Head of caudate nucleus (tissue), 42 donors: Measurements from ENCODE around the gene ORAI2.

ENCODE experiments used
- DNase-seq, 42 donors: peaks; one replicate each; pipeline versions ENCODE4 v3.0.0 to v3.0.0-alpha.2; 2020 to 2021; ENCODE audit warnings: mixed read lengths in 7 of 42
- intact Hi-C: fragments of 100-400 bp; cut with DNase I; formaldehyde crosslinking; loops from one replicate; pipeline ENCODE4 v1.15.0; 2022

ORAI2 gene

DNA sequence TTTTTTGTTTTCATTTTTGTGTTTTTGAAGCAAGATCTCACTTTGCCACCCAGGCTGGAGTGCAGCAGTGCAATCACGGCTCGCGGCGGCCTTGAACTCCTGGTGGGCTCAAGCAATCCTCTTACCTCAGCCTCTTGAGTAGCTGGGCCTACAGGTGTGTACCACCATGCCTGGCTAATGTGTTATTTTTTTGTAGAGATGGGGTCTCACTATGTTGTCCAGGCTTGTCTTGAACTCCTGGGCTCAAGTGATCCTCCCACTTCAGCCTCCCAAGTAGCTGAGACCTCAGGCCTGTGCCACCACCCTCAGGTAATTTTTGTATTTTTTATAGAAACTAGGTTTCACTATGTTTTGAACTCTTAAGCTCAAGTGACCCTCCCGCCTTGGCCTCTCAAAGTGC is 22.5 kb upstream of the ORAI2 start:
- no peak for DNase-seq
- intact Hi-C loops = no loop called here

DNA sequence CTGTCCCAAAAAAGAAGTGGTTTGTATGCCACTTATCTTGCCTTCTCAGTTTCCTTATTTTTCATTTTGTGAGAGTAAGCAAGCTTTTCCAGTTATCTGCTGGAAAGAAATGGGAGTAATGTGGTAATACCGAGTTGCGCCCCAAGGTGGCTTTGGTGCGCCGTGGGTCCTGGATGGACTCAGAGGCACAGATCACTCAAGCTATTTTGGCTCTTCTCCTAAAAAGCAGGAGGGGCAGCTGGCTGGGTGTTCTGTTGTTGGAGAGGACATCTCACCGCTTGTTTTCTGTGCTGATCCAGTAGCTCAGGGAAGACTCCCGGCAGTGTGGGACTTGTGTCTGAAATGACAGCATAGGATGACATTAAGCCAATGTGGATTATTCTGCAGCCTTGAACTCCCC is 20.8 kb upstream of the ORAI2 start:
- peak in 36 of 42 donors; percentile 41 to 79 (median 62) for DNase-seq

DNA sequence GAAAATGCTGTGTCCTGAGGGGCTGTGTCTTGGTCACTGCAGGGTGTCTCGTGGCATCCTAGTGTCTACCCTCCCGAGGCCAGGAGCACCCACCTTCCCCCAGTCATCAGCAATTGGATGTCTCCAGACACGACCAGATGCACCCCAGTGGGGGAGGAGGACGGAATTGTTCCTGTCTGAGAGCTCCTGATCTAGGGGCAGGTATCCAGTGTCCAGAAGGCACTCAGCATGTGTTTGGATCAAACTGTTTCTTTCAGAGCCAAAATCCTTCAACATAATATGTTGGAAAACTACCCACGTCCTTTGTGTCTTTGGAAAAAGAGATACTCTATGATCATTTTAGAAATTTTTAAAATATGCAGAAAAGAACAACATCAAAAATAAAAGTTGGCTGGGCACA is 20.3 kb upstream of the ORAI2 start:
- DNase-seq = no peak

More for the DNA sequence above, 20.8 kb upstream of the ORAI2 start:
- intact Hi-C loops = no loop called here

DNA sequence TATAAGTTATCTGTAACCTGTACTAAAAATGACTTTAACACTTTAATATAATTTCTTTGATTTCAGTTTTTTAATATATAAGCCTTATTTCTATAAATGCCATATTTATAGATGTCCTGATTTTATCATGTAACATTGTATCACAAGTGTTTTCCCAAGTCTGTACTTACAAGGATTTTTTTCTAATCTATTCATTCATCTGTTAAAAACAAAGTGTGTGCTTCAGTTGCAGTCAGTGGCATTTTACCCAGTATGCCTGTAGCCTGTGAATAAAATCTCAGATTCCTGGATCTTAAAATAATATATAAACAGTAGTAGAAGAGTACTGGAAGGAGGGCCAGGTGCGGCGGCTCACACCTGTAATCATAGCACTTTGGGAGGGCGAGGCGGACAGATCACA is 19.8 kb upstream of the ORAI2 start:
- no peak for DNase-seq
- intact Hi-C loops = no loop called here

More for the DNA sequence above, 20.3 kb upstream of the ORAI2 start:
- intact Hi-C loops = no loop called here

DNA sequence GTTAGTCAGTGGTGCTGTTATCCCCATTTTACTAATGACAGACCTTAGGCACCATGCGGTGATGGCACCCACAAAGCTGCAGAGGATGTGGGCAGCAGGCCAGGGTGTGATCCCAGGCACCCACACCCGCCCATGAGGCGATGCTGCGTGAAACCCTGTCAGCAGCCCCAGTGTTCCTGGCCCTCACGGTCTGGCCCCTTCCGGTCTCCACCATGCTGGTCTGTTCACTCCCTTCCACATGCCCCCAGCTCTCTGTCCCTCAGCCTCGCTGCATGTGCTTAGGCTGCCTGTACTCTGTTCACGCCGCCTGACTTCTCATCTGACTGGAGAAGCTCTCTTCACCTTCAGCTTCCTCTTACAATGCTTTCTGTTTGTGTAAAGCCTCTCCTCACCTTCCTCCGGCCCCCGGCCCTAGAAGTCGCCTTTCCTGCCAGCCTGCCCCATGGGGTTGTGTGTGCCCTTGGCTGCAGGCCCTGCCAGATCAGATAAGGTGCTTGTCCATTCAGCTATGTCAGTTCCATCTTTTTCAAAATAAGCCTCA is 17.6 kb upstream of the ORAI2 start:
- intact Hi-C loops = no loop called here
- peak in 1 of 42 donors; percentile 47 for DNase-seq

DNA sequence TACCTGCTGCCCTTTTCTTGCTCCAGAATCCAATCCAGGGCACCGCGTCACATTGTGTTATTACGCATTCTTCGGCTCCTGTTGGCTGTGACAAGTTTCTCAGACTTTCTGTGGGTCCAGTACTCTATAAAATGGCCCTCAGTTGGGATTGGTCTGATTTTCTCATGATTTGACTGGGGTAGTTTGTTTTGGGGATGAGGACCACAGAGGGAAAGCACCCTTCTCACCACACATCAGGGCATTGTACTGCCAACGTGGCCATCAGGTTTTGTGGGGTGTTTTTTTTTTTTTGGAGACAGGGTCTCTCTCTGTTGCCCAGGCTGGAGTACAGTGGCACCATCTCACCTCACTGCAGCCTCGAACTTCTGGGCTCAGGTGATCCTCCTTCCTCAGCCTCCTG is 17.0 kb upstream of the ORAI2 start:
- intact Hi-C loops = no loop called here
- DNase-seq = no peak

DNA sequence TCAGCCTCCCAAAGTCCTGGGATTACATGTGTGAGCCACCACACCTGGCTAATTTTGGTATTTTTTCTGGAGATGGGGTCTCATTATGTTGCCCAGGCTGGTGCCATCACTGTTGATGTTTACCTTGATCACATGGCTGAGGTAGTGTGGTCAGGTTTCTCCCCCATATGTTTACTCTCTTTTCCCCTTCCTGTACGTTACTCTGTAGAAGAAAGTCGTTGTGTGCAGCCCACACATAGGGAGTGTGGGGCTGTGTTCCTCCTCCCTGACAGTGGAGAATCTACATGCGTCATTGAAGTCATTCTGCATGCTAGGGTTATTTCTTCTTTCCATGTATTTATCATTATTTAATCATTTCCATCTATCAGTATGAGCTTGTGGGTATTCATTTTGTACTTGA is 16.3 kb upstream of the ORAI2 start:
- DNase-seq = peak in 2 of 42 donors; percentile 56 to 65
- intact Hi-C loops = no loop called here

DNA sequence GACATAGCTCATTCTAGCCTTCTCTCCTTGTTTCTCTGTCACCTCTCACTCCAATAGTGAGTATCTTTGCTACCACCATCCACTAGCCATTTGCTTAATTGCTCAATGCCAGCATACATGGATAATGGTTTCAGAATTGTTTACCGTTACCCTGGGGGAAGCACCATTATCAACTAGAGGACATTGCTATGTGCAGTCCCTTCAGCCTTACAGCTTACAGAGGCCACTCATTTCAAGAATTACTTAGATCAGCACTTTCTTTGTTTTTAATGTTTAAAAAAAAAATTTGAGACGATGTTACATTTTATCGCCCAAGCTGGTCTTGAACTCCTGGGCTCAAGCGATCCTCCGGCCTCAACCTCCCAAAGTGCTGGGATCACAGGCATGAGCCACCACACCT is 14.8 kb upstream of the ORAI2 start:
- intact Hi-C loops = no loop called here
- DNase-seq = no peak

DNA sequence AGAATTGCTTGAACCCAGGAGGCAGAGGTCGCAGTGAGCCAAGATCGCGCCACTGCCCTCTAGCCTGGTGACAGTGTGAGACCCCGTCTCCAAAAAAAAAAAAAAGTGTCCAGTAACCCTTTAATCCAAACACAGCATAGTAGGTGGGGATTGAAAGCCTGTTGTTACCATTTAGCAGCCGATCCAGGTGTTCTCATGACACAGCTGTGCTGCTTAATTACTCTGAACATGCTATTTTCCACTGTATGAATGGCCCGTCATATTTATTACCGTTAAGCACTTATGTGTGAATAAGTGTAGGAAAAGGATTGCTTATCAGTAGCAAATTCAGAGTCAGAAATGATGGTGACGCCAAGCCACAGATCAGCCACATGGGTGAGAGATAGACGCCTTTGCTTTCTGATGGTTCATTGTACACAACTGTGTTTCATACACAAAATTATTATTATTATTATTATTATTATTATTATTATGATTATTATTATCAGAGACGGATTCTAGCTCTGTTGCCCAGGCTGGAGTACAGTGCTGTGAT is 11.6 kb upstream of the ORAI2 start:
- no peak for DNase-seq
- intact Hi-C loops = no loop called here

DNA sequence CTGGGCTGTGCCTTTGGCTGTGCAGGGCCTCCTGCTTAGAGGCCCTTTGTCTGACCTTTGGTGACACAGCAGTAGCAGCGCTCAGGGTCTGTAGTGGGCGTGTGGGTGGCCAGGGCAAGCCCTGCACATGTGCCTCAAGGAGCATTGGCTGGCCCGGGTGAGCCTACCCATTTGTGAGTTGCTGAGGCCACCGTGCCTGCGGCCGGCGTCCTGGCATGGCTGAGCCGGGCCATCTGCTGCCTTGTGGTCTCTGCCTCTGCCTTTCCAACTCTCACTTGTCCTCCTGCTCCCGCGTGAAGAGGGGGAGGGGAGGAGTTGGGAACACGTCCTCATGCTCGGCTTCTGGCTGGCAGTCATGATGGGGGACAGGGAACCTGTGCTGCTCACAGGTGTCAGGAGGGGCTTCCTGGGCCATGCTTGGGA is 9.2 kb upstream of the ORAI2 start:
- DNase-seq = no peak

DNA sequence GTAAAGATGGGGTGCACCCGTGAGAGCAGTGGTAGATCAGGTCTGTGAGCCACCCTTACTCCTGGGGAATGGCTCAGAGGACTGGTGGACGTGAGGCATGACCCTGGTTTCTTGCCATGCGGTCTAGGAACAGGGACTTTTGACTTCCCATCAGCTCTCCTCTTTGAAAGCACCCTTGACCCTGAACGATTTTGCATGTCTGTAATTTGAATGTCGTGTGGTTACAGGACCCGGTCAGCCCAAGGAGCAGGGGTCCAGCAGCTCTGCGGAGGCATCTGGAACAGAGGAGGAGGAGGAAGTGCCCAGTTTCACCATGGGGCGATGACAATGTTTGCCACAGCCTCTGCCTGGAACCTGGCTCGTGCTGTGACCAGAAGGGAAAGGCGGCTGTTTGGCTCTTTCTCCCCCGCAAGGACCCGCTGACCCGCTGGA is 8.6 kb upstream of the ORAI2 start:
- DNase-seq = peak in 5 of 42 donors; percentile 22 to 49 (median 38)
- intact Hi-C loops = no loop called here

More for the DNA sequence above, 9.2 kb upstream of the ORAI2 start:
- intact Hi-C loops = no loop called here

DNA sequence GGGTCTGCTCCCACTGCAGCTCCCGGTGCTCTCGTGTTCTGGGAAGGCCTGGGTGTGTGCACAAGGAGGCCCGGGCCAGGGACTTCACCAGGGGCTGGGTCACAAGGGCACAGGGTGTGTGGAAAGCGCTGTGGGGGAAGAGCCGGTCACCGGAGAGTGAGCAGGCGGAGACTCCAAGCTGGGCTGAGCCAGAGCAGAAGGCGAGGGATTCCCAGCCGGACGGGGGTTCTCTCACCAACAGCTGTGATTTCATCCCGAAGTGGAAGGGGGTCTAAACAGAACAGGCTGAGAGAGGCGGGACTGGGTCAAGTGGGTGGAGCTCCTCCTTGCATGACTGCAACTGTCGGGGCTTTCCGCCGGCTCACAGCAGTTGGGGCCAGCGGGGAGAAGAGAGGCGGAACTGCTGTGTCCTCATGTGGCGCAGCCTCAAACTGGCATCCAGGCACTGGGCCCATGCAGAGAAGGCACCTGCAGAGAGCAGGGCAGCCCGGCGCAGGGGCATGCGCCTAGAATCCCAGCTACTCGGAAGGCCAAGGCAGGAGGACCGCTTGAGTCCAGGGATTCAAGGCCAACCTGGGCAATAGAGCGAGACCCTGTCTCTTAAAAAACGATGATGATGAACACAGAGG is 7.6 kb upstream of the ORAI2 start:
- DNase-seq = peak in 28 of 42 donors; percentile 7 to 65 (median 46)
- intact Hi-C loops = no loop called here

DNA sequence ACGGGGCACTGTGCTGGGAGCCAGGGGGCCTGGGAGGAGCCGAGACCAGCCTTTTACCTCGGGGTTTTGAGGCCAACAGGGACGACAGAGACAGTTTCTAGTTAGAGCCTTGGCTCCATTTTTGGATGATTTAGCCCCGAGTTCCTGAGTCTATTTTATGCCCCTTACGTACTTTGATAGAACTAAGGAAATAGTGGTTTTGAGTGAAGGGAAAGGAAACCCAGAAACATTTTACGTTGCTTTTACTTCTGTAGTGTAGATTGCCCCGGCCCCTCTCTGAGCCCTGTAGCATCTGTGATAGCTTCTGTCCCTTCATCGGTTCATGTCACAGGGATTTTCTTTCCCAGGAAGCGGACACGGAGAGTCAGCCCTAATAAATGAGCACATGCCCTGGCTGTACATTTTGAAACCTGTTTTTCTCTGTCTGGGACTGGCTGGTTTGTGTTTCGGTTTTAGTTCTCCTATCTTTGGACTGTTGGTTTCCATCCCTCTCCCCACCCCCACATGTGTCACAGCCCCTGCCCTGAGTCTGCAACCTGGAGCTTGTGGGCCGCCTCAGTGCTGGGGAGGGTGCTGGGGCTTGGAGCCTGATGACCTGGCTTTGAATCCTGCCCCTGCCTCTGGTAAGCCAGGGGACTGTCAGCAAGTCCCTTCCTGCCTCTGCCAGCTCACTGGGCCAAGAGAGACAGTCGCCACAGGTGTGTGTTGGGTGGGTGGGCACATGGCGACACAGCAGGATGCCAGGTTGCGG is 6.9 kb upstream of the ORAI2 start:
- intact Hi-C loops = no loop called here
- DNase-seq = peak in 3 of 42 donors; percentile 24 to 47 (median 35)

DNA sequence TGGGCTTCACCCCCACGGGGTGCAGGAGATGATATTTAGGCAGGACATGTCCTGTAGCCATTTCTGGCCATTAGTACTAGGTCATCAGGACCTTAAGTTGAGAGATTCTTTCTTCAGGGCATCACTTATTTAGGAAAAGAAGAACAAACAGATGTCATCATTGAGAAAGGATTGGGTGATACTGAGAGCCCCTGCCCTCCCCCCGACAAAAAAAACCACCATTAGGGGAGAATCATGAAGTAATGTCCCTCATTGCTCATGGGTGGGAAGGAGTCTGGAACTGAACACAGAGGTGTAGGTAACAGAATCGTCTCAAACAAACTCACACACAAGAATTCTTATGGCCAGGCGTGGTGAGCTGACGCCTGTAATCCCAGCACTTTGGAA is 6.4 kb upstream of the ORAI2 start:
- intact Hi-C loops = no loop called here
- DNase-seq = no peak

DNA sequence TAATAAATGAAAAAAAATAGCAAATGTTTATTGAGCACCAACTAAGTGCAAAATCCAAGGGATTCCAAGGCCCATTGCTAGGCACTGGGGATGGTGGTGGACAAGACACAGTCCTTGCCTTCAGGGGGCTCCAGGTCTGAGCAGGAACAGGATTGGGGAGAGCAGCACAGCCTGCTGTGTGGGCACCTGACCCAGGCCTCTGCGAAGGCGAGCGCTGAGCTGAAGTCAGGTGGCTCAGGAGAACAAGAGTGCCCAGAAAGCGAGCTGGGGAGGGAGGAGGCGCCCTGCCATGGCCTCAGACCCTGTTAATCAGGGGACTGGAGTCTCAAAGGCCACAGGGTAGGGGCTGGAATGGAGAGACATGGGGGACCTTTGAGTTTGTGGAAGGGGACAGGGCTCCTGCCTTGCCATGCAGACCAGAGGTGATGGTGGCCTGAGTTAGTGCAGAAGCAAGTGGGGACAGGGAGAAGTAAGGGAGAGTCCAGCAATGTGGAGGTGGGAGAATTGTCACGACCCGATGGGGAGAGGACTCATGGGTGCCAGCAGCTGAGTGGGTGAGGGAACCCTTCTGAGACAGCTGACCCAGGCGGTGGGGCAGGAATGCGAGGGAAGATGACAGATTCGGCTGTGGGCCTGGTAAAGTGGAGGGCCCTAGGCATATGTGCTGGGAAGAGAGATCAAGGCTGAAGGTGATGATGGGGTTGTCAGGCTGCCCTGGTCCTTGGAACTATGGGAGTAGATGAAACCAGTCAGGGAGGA is 4.1 kb upstream of the ORAI2 start:
- intact Hi-C loops = no loop called here
- DNase-seq = no peak

DNA sequence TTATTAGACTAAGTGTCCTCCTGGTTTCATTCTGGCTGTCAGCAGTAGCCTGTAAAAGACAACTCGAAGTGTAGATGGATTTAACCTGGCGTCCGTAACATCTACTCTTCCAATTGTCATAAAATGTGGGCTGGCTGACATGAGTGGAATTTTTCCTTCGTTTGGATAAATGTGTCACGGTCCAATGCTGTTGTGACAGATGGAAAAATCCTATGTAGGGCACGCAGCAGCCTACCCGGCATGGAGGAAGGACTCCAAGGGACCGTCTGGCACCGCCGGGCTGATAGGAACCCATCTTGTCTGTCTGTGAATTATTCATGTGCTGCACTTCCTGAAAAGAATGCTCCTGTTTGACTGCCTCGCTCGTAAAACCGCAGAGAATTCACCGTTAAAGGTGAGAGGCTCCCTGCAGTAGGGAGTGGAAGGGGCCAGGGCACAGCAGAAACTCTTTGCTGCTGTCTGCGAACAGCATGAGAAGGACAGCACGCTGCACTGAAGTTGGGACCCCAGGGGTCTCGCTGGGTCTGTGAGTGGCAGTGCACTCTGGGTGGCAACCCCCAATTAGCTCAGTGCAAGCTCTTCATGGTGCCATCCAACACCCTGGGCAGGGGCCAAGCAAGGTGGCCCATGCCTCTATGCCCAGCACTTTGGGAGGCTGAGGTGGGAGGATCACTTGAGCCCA is 1.6 kb upstream of the ORAI2 start:
- intact Hi-C loops = loop anchor here (2.0 kb wide), 1 partner anchor 35 kb away; the partner anchor contains the start of gene PRKRIP1
- DNase-seq = peak in 19 of 42 donors; percentile 16 to 74 (median 49)

DNA sequence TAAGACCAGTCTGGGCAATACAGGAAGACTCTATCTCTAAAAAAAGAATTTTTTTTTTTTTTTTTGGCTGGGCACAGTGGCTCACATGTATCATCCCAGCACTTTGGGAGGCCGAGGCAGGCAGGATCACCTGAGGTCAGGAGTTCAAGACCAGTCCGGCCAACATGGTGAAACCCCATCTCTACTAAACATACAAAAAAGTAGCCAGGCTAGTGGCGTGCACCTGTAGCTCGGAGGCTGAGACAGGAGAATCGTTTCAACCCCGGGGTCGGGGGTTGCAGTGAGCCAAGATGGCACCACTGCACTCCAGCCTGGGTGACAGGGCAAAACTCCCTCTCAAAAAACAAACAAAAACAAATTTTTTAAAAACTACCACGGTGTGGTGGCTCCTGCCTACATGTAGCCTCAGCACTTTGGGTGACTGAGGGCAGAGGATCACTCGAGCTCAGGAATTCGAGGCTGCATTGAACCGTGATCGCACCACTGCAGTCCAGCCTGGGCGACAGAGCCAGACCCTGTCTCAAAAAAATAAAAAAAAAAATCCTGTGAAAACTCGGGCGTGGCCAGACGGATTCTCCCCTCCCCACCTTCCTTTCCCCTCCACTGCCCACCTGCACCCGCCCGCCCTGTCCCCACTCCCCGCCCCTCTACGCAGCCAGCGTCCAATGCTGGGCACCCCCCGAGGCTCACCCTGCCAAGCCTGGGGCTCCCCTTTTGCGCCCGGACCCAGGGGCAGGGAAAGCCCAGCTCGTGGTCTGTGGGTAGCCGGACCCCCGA is 745 bp upstream of the ORAI2 start:
- intact Hi-C loops = loop anchor here (2.0 kb wide), 1 partner anchor 36 kb away; the partner anchor contains the start of gene PRKRIP1
- no peak for DNase-seq

DNA sequence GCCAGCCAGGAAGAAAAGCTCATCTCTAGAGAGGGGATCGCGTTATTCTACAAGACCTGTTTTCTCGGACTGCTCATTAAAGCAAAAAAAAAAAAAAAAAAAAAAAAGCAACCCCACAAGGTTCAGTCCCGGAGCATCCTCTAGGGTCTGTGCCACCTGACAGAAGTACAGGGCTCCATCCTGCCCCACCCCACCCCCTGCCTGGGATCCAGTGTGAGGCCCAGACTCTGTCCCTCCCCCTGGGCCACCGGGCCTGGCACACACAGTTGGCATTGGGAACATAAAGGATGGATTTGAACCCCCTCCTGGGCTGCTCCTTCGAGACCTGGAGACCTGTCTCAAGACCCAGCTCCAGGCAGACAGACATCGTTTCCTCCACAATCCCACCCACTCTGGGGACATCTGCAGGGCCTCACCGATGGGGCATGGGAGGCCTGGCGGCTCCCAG is 688 bp downstream of the ORAI2 start:
- intact Hi-C loops = no loop called here
- DNase-seq = peak in 2 of 42 donors; percentile 27 to 49
